ENCODE measurements around the gene ACTR1A. TPM values are rescaled to one million over a fixed set of nuclear protein-coding genes. Genes with fewer than 3 reads are reported as not detected.

ACTR1A gene
- total and polyA plus RNA-seq, 2 donors (not counting 1 experiment from before 2014, with no cell fraction given) = 38.3 to 58.3 TPM

DNA sequence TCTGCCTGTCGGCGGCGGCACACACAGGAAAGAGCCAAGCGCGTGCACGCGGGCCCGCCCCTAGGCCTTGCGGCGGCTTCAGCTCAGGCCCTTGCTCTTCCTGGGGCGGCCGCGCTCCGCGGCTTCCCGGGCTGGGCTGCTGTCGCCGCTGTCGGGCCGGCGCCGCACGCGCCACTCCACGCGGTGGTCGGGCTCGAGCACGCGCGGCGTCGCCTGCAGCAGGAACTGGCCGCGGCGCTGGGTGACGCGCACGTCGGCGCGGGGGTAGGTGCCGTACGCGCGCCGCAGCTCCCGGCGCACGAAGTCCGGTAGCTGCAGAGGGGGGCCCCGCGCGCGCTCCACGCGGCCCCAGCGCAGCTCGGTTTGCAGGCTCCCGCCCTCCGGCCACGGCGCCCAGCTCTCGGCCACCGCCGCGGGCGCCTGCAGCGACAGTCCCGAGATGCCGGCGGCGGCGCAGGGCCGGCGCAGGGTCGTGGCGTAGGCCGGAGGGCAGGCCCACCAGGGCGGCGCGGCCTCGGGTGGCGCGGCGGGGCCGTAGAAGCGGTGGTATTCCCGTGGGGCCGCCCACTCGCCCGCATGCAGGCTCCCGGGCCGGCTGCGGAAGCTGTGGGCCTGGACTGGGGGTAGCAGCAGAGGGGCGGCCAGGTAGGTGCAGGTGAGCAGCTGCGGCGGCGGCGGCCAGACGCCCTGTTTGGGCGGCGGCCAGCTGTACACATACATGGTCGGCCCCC lies 52.0 kb downstream of the ACTR1A start:
- WGBS (ENCODE audit: insufficient coverage) = under 1% methylated on average over 104 of the region's 104 CpGs
- peak overlapping the region; percentile 97 for H3K27ac Mint-ChIP-seq
- intact Hi-C loops (cut with micrococcal nuclease) = loop anchor here (1.0 kb wide), 6 partner anchors 11 to 298 kb away; partner anchors contain the start of genes ACTR1A and NOLC1
- Histone ChIP-seq H3K36me3 (replicated peaks in 1 of 2; ENCODE audit: control extremely low read depth in 1 of 2, control insufficient read depth in 1 of 2, extremely low read depth in 1 of 2, insufficient read depth in 2 of 2, low read length in 1 of 2) (peaks cover 0 to 13% of the 10 kb centered on the region in 2 experiments), H3K27me3 (replicated peaks in 1 of 4; ENCODE audit: control extremely low read depth in 1 of 4, control insufficient read depth in 3 of 4, insufficient read depth in 4 of 4, low read length in 3 of 4) (no peaks in the 10 kb centered on the region), H3K4me1 (ENCODE audit: control insufficient read depth in 2 of 2, insufficient read depth in 2 of 2, low read length in 2 of 2) (peaks cover 12 to 15% of the 10 kb centered on the region in 2 donors), H3K9me3 (ENCODE audit: control extremely low read depth in 1 of 3, control insufficient read depth in 2 of 3, insufficient read depth in 1 of 3, low read length in 2 of 3) (no peaks in the 10 kb centered on the region), H3K9ac (ENCODE audit: low read length) (peak overlapping the region; percentile 75), H3K4me3 (ENCODE audit: control extremely low read depth in 1 of 5, extremely low read depth in 1 of 5, insufficient read depth in 1 of 5, low read depth in 2 of 5, low read length in 4 of 5) (peak overlapping the region; percentile 75 to 97 (median 87)), H3K79me2 (ENCODE audit: control insufficient read depth, insufficient read depth, low read length) (peaks cover 10% of the 10 kb centered on the region), H2AFZ (ENCODE audit: insufficient read depth, low read depth, low read length, poor library complexity, severe bottlenecking) (peak overlapping the region; percentile 83), H3K27ac (ENCODE audit: low read length in 2 of 2) (peak overlapping the region; percentile 81 to 86), H3K4me2 (replicated peaks; ENCODE audit: low read depth, low read length, poor library complexity, severe bottlenecking) (peak overlapping the region; percentile 85), H4K20me1 (ENCODE audit: control insufficient read depth, insufficient read depth, low read length, poor library complexity, severe bottlenecking) (peaks cover 13% of the 10 kb centered on the region)
- peak; percentile 79 for ATAC-seq (ENCODE audit: low read depth)
- peak overlapping the region; percentile 97 for H3K4me3 Mint-ChIP-seq
- DNase-seq = peak; percentile 96
- POLR2A ChIA-PET = interaction anchor here (0.5 to 3.4 kb wide), 9 partner anchors 11 to 297 kb away, joined by 3 to 31 read pairs (median 11); partner anchors contain the start of genes ACTR1A, CUEDC2, FBXL15 and NFKB2
- CTCF ChIA-PET = interaction anchor here (0.6 to 6.2 kb wide), 10 partner anchors 11 to 219 kb away, joined by 3 to 32 read pairs (median 10); partner anchors contain the start of genes CUEDC2, FBXL15 and NFKB2
- peaks cover 19% of the 10 kb centered on the region for H3K4me1 Mint-ChIP-seq
- TF ChIP-seq, protein P1, sequence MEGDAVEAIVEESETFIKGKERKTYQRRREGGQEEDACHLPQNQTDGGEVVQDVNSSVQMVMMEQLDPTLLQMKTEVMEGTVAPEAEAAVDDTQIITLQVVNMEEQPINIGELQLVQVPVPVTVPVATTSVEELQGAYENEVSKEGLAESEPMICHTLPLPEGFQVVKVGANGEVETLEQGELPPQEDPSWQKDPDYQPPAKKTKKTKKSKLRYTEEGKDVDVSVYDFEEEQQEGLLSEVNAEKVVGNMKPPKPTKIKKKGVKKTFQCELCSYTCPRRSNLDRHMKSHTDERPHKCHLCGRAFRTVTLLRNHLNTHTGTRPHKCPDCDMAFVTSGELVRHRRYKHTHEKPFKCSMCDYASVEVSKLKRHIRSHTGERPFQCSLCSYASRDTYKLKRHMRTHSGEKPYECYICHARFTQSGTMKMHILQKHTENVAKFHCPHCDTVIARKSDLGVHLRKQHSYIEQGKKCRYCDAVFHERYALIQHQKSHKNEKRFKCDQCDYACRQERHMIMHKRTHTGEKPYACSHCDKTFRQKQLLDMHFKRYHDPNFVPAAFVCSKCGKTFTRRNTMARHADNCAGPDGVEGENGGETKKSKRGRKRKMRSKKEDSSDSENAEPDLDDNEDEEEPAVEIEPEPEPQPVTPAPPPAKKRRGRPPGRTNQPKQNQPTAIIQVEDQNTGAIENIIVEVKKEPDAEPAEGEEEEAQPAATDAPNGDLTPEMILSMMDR (IDR thresholded peaks at IDR 0.05) = no peak
- no peak for TF ChIP-seq EZH2 (IDR thresholded peaks at IDR 0.05; ENCODE audit: borderline replicate concordance, insufficient read depth, low read depth, low read length, poor library complexity, severe bottlenecking)
- no peaks in the 10 kb centered on the region for H3K9me3 Mint-ChIP-seq (ENCODE audit: insufficient read depth)
- no peaks in the 10 kb centered on the region for H3K27me3 Mint-ChIP-seq

DNA sequence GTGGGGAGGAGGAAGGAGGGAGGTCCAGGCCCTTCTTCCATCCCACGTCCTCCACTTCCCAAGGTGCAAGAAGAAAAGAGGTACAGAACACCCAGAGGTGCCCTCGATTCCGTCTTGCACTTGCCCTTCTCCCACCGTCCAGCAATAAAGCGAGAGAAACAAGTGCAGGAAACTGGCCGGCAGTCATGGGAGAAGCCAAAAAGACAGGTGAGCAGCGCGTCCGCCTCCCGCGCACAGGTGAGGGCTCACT lies 52.5 kb downstream of the ACTR1A start:
- H3K4me3 Mint-ChIP-seq = peak overlapping the region; percentile 97

More for the DNA sequence above, 52.5 kb downstream of the ACTR1A start:
- H3K36me3 ChIP-seq (replicated peaks in 1 of 2; ENCODE audit: control extremely low read depth in 1 of 2, control insufficient read depth in 1 of 2, extremely low read depth in 1 of 2, insufficient read depth in 2 of 2, low read length in 1 of 2) = peaks cover 0 to 8% of the 10 kb centered on the region in 2 experiments
- no peaks in the 10 kb centered on the region for H3K9me3 ChIP-seq (ENCODE audit: control extremely low read depth in 1 of 3, control insufficient read depth in 2 of 3, insufficient read depth in 1 of 3, low read length in 2 of 3)
- no peak for DNase-seq
- peak overlapping the region; percentile 75 to 97 (median 87) for H3K4me3 ChIP-seq (ENCODE audit: control extremely low read depth in 1 of 5, extremely low read depth in 1 of 5, insufficient read depth in 1 of 5, low read depth in 2 of 5, low read length in 4 of 5)
- H3K9ac ChIP-seq (ENCODE audit: low read length) = peak overlapping the region; percentile 75
- H2AFZ ChIP-seq (ENCODE audit: insufficient read depth, low read depth, low read length, poor library complexity, severe bottlenecking) = peak overlapping the region; percentile 83
- ChIA-PET CTCF (interaction anchor here (0.6 to 6.2 kb wide), 10 partner anchors 11 to 218 kb away, joined by 3 to 32 read pairs (median 10); partner anchors contain the start of genes CUEDC2, FBXL15 and NFKB2), POLR2A (interaction anchor here (0.9 to 3.4 kb wide), 7 partner anchors 11 to 55 kb away, joined by 3 to 31 read pairs (median 18); partner anchors contain the start of genes ACTR1A, CUEDC2, FBXL15 and NFKB2)
- Mint-ChIP-seq H3K9me3 (ENCODE audit: insufficient read depth) (no peaks in the 10 kb centered on the region), H3K27ac (peak overlapping the region; percentile 97), H3K4me1 (peaks cover 19% of the 10 kb centered on the region), H3K27me3 (no peaks in the 10 kb centered on the region)
- no peaks in the 10 kb centered on the region for H3K27me3 ChIP-seq (replicated peaks in 1 of 4; ENCODE audit: control extremely low read depth in 1 of 4, control insufficient read depth in 3 of 4, insufficient read depth in 4 of 4, low read length in 3 of 4)
- ATAC-seq (ENCODE audit: low read depth) = no peak
- intact Hi-C loops (cut with micrococcal nuclease) = loop anchor here (1.0 kb wide), 6 partner anchors 11 to 298 kb away; partner anchors contain the start of genes ACTR1A and NOLC1
- peaks cover 10% of the 10 kb centered on the region for H3K79me2 ChIP-seq (ENCODE audit: control insufficient read depth, insufficient read depth, low read length)
- TF ChIP-seq, protein P1 (IDR thresholded peaks at IDR 0.05) = no peak
- H3K27ac ChIP-seq (ENCODE audit: low read length in 2 of 2) = peak overlapping the region; percentile 81 to 86
- peaks cover 13% of the 10 kb centered on the region for H4K20me1 ChIP-seq (ENCODE audit: control insufficient read depth, insufficient read depth, low read length, poor library complexity, severe bottlenecking)
- peaks cover 12 to 15% of the 10 kb centered on the region in 2 donors for H3K4me1 ChIP-seq (ENCODE audit: control insufficient read depth in 2 of 2, insufficient read depth in 2 of 2, low read length in 2 of 2)
- peak overlapping the region; percentile 85 for H3K4me2 ChIP-seq (replicated peaks; ENCODE audit: low read depth, low read length, poor library complexity, severe bottlenecking)
- 0% methylated on average over 11 of the region's 11 CpGs for whole genome bisulfite sequencing (ENCODE audit: insufficient coverage)
